COR-L47 (cell line): ENCODE results near the gene PARD3.
A peak's percentile ranks its signal among the peaks of the same experiment; 100 is the strongest.
"Not testable (repeated sequence)": the region's sequence is repeated elsewhere in the genome, so short reads cannot be mapped to it uniquely, and the experiment has no call there.

ENCODE experiments used
- DNase-seq: peaks from one replicate; lab custom pipeline; 2025; lab: John Stamatoyannopoulos, UW

PARD3 gene

GRCh38 chr10:34742456-34742855, 72.6 kb downstream of the PARD3 start:
- no peak for DNase-seq

DNA sequence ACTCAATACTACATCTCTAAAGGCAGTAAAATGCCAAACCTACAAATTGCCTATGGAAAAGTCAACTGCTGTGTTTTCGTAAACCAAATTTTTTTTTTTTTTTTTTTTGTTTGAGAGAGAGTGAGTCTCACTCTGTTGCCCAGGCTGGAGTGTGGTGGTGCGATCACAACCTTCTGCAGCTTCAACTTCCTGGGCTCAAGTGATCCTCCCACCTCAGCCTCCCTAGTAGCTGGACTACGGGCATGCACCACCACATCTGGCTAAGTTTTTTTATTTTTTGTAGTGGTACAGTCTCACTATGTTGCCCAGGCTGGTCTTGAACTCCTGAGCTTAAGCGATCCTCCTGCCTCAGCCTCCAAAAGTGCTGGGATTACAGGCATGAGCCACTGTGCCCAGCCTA, 74.0 kb downstream of the PARD3 start:
- not testable (repeated sequence) for DNase-seq

- no peak for DNase-seq
Observed at GRCh38 chr10:34740321-34740720, 74.8 kb downstream of the PARD3 start.

DNA sequence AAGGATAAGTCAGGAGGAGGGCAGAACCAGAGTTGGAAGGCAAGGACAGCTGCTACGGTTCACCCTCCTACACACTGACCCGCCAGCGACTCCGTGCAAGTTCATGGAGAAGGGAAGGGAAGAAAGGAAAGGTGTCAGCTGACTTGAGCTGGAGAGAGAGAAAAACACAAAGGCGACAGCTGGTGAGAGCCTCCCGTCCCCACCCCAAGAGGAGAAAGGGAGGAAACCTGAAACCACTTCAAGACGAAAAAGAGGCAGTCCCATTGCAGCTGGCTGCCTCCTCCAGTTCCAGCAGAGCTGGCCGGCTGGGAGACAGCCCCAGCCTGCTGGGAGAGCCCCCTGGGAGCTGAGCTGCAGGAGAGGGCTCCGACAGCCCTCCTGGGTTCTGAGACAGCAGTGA, 75.2 kb downstream of the PARD3 start:
- peak; percentile 49 for DNase-seq

GRCh38 chr10:34737772-34738169, 77.3 kb downstream of the PARD3 start:
- DNase-seq, result no peak

- no peak for DNase-seq
Observed at GRCh38 chr10:34736976-34737771, 77.9 kb downstream of the PARD3 start.

DNA sequence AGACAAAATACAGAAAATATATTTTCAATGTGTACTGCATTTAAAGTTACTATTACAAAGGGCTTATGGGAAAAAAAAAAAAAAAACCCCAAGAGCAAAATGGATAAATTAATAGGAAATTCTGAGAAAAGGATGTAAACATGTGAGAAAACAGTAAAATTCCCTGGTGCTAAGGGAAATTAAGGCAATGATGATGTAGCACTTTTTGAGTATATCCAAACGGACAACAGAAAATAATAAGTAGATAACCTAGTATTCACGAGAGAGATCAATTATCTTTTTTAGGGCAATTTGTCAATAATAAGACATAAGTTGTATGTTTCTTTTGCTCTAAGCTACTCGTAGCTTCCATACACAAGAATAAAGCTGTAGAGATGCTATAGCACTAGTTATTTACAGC, 80.2 kb downstream of the PARD3 start:
- no peak for DNase-seq

GRCh38 chr10:34732926-34733325, 82.2 kb downstream of the PARD3 start:
- no peak for DNase-seq

DNA sequence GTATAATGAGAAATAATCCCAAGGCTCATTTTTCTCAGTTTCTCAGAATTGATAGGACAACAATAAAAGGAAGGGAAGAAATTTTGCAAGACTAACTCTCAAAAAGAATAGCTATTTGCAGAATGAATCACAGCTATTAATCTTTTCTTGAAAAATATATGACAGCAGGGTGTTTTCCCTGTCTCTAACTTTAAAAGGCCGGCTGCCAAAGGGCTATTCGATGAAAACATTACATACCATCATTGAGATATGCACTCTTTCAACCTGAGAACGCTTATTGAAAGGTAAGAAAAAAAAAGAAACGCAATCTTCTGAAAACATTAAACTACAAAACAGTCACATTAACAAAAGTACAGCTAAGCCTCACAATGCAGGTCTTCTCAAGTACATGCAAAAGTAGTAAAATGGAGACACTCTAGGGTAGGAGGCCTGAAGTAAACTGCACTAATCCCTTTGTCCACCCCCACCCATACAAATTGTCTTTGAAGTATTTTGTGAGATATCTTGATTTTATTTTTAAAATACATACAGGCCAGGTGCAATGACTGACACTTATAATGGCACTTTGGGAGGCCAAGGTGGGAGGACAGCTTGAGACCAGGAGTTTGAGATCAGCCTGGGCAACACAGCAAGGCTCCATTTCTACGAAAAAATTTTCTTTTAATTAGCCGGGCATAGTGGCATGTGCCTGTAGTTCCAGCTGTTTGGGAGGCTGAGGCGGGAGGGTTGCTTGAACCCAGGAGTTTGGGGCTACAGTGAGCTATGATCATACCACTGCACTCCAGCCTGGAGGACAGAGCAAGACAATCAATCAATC, 83.0 kb downstream of the PARD3 start:
- no peak for DNase-seq

GRCh38 chr10:34731213-34731612, 83.9 kb downstream of the PARD3 start:
- DNase-seq, result no peak

GRCh38 chr10:34730726-34731125, 84.4 kb downstream of the PARD3 start:
- DNase-seq, result no peak

DNA sequence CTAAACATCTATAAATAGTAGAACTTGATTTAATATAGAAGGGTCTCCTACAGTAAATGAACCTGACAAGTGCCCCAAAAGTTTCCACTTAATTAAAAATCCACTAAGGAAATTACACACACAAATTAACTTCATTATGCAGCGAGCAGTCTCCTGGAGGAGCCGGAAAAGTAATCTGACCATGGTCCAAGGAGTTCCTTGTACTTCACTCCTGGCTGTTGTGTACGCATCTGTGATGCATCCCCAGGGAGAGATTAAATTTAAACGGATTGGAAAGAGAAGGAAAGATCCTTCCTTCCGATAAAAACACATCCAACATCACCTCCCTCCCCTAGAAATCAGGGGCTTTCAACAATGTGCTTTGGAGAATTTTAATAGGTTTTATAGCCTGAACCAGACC, 85.5 kb downstream of the PARD3 start:
- no peak for DNase-seq

DNA sequence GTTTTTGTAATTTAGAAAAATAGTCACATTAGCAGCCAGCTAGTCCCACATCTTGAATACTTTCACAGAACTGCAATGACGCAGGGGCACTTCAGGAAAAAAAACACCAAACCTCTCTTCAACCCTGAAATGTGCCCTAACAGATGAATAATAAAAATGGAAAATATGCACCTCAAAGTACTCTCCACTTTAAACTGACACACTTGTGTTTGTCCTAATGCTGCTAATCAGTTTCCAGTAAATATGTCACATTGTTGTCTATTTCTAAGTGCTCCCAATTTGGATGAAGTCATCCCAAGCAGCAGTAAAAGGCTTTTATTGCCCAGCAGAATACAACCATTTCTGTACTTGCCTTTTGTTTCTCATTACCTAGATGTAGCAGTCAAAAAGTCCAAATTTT, 86.7 kb downstream of the PARD3 start:
- no peak for DNase-seq

- DNase-seq, result no peak
Observed at GRCh38 chr10:34727595-34728033, 87.5 kb downstream of the PARD3 start.

- no peak for DNase-seq
Observed at GRCh38 chr10:34726862-34727261, 88.2 kb downstream of the PARD3 start.

DNA sequence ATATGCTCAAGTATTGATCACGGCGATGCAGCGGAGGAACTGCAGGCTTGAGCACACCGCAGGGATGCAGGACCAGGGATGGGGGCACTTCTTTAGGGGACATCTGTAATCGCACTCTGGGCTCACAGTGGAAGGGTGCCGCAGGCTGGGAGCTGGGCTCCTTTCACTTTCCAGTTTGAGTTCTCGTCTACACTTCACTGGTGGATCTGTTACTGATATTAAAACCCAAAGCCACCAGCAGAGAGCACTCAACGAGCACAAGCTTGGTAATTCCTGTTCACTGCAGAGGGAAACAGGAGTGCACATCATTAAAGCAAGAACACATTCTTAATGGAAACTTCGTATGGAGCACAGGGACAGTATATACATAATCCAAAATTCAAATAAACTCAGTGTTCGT, 91.3 kb downstream of the PARD3 start:
- DNase-seq, result peak; percentile 17

GRCh38 chr10:34722404-34722803, 92.7 kb downstream of the PARD3 start:
- no peak for DNase-seq

- no peak for DNase-seq
Observed at GRCh38 chr10:34721208-34721840, 93.8 kb downstream of the PARD3 start.

- no peak for DNase-seq
Observed at GRCh38 chr10:34719746-34720145, 95.3 kb downstream of the PARD3 start.

- DNase-seq, result no peak
Observed at GRCh38 chr10:34719328-34719727, 95.8 kb downstream of the PARD3 start.

- no peak for DNase-seq
Observed at GRCh38 chr10:34717429-34717828, 97.7 kb downstream of the PARD3 start.

DNA sequence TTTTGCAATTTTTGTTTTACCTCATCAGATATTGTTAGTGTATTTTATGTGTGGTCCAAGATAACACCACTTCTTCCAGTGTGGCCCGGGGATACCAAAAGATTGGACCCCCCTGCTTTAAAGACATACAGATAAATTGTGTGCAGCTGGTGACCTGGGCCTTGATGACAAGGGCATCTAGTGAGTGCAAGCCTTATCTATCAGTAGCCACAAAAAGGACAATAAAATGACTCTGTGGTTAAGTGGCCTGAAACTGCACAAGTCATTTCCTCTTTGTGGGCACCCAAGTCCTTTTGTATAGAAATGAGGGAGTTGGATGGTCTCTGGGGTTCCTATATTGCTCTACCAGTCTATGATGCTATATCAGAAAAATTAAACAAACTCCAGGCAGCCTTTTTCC, 98.1 kb downstream of the PARD3 start:
- DNase-seq, result no peak

DNA sequence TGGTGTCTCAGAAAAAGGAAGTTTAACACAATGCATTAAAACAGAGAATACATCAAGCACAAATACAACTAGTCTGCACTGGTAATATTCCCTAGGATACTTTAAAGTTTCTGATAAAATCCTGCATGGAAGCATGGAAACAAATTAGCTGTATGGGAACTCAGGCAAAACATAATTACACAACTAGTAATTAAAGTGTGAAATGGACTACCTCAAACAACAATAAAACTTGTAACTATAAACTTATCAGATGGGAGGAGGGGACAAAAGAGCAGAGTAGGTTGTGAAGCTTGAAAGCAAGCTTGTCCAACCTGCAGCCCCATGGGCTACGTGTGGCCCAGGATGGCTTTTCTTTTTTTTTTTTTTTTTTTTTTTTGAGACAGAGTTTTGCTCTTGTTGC, 98.9 kb downstream of the PARD3 start:
- no peak for DNase-seq
